Activated T-cell treated with anti-CD3 and anti-CD28 coated beads for 1 hour (primary cell): Measurements from ENCODE around the gene SYTL1.
A peak's percentile ranks its signal among the peaks of the same experiment; 100 is the strongest.

Experiments
- DNase-seq: peaks from one replicate; pipeline ENCODE4 v3.0.0-alpha.2; 2020; ENCODE audit warnings: low read depth

SYTL1 gene

GRCh38 chr1:27318596-27318995 is 23.2 kb upstream of the SYTL1 start:
- no peak for DNase-seq

GRCh38 chr1:27321813-27322568 is 19.8 kb upstream of the SYTL1 start, which contains the start of gene TMEM222:
Gene TMEM222, plus strand, starts transcription at chr1:27322163. Its CDS starts 35 bp downstream, at chr1:27322198.
- DNase-seq, result peak; percentile 92

GRCh38 chr1:27322569-27323240 is 19.1 kb upstream of the SYTL1 start:
- no peak for DNase-seq

- DNase-seq, result no peak
Measured at GRCh38 chr1:27325286-27325685, 16.5 kb upstream of the SYTL1 start.

GRCh38 chr1:27327964-27328363 is 13.9 kb upstream of the SYTL1 start:
- DNase-seq, result no peak

GRCh38 chr1:27330786-27331185 is 11.0 kb upstream of the SYTL1 start:
- DNase-seq, result no peak

- DNase-seq, result no peak
Measured at GRCh38 chr1:27331426-27331825, 10.4 kb upstream of the SYTL1 start.

- no peak for DNase-seq
Measured at GRCh38 chr1:27331922-27332321, 9.9 kb upstream of the SYTL1 start.

- peak; percentile 53 for DNase-seq
Measured at GRCh38 chr1:27332536-27333281, 9.1 kb upstream of the SYTL1 start.

GRCh38 chr1:27333717-27334279 is 8.0 kb upstream of the SYTL1 start:
- DNase-seq, result no peak

GRCh38 chr1:27335506-27336422 is 6.1 kb upstream of the SYTL1 start:
- DNase-seq, result no peak

GRCh38 chr1:27336756-27337155 is 5.1 kb upstream of the SYTL1 start:
- DNase-seq, result no peak

GRCh38 chr1:27338751-27339150 is 3.1 kb upstream of the SYTL1 start:
- DNase-seq, result no peak

GRCh38 chr1:27339213-27339612 is 2.6 kb upstream of the SYTL1 start:
- DNase-seq, result no peak

GRCh38 chr1:27342391-27342777 is 562 bp downstream of the SYTL1 start:
- DNase-seq, result no peak

- DNase-seq, result peak; percentile 65
Measured at GRCh38 chr1:27342778-27343638, 1.2 kb downstream of the SYTL1 start.

- DNase-seq, result no peak
Measured at GRCh38 chr1:27343639-27344025, 1.8 kb downstream of the SYTL1 start.

- no peak for DNase-seq
Measured at GRCh38 chr1:27345272-27345671, 3.5 kb downstream of the SYTL1 start.

GRCh38 chr1:27346357-27346756 is 4.5 kb downstream of the SYTL1 start:
- no peak for DNase-seq

- no peak for DNase-seq
Measured at GRCh38 chr1:27346991-27347624, 5.3 kb downstream of the SYTL1 start.
